K562 (cell line): ENCODE results near the gene ZNF234. TPM values are rescaled to one million over a fixed set of nuclear protein-coding genes. Genes with fewer than 3 reads are reported as not detected.

Experiments
- CREM ChIP-seq: IDR thresholded peaks from 2 replicates; pipeline ENCODE4 v1.6.1; 2014; ENCODE audit warnings: antibody characterized with exemption, low read depth
- HNRNPUL1 ChIP-seq: fragments of 200-400 bp; formaldehyde crosslinking; IDR thresholded peaks from 2 replicates; pipeline ENCODE4 v1.6.1; 2017; ENCODE audit warnings: low read length
- NUFIP1 ChIP-seq: fragments of 450-650 bp; IDR thresholded peaks from 2 replicates; pipeline ENCODE4 v1.6.1; 2018; ENCODE audit not compliant: partially characterized antibody
- RHOXF2B ChIP-seq: fragments of 250-450 bp; sonication (Bioruptor Pico); conservative IDR thresholded peaks from 2 replicates; pipeline ENCODE4 v1.5.1; 2021
- ZBTB26 ChIP-seq: fragments of 450-650 bp; formaldehyde crosslinking; IDR thresholded peaks from 2 replicates; pipeline ENCODE4 v1.4.0; 2022; ENCODE audit warnings: missing genetic modification characterization
- polyA plus RNA-seq, 8 experiments: library from polyadenylated mRNA; depleted of rRNA in 4 of 8; stranded (reverse) in 5 of 8; unstranded in 3 of 8; fragments of >200 nt; fragmentation: Nextera tagmentation in 2 of 8; fragmentation: Illumina TruSeq in 1 of 8; extraction: Ambion mirVana in 2 of 8; extraction: Trizol in 1 of 8; gene quantifications; 2 replicates each; pipeline versions ENCODE4 v1.2.1 to v1.2.3, GENCODE V29; 2011 to 2014; ENCODE audit warnings: inconsistent platforms in 1 of 8, missing spikeins in 1 of 8
- total RNA-seq, 7 experiments: library from RNA; depleted of rRNA in 6 of 7; stranded (reverse); fragments of >200 nt in 6 of 7; fragmentation: Illumina TruSeq in 2 of 7; extraction: Trizol in 2 of 7; gene quantifications; 2 replicates each; pipeline versions ENCODE4 v1.2.1 to v1.2.3, GENCODE V29; 2011 to 2021; ENCODE audit warnings: low replicate concordance in 1 of 7
- TF ChIP-seq, protein P1 (sequence below): sonication (generic); formaldehyde crosslinking; IDR thresholded peaks from 2 replicates; pipeline ENCODE4 v1.8.1; 2023; ENCODE audit warnings: mild to moderate bottlenecking, missing genetic modification reagents
- TF ChIP-seq, protein P2 (sequence below): sonication (generic); formaldehyde crosslinking; IDR thresholded peaks from 2 replicates; pipeline ENCODE4 v1.8.0; 2023; ENCODE audit warnings: mild to moderate bottlenecking, missing genetic modification reagents

The ZNF234 gene
- total and polyA plus RNA-seq, 9 of the 15 experiments (the other 6 are each of a cell fraction or from before 2014, with no cell fraction given): 0.82 to 2.9 (median 1.5) TPM

DNA sequence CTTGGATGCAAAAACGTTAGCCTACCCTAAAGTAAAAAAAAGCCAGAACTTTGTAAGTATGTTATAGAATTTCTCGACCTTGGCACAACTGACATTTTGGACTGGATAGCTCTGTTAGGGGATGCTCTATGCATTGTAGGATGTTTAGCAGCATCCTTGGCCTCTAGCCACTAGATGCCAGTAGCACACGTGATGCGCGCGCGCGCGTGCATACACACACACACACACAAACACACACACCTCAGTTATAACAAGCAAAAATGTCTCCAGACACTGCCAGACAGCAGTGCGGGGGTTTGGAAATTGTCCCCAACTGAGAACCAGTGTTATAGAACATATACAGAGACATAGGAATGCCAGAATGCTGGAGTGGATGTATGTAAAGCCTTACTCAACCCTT lies 40.8 kb downstream of the ZNF234 start (continued):
- TF ChIP-seq, protein P1, sequence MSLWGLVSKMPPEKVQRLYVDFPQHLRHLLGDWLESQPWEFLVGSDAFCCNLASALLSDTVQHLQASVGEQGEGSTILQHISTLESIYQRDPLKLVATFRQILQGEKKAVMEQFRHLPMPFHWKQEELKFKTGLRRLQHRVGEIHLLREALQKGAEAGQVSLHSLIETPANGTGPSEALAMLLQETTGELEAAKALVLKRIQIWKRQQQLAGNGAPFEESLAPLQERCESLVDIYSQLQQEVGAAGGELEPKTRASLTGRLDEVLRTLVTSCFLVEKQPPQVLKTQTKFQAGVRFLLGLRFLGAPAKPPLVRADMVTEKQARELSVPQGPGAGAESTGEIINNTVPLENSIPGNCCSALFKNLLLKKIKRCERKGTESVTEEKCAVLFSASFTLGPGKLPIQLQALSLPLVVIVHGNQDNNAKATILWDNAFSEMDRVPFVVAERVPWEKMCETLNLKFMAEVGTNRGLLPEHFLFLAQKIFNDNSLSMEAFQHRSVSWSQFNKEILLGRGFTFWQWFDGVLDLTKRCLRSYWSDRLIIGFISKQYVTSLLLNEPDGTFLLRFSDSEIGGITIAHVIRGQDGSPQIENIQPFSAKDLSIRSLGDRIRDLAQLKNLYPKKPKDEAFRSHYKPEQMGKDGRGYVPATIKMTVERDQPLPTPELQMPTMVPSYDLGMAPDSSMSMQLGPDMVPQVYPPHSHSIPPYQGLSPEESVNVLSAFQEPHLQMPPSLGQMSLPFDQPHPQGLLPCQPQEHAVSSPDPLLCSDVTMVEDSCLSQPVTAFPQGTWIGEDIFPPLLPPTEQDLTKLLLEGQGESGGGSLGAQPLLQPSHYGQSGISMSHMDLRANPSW (CRISPR knock-in tag): no peak
- TF ChIP-seq RHOXF2B (CRISPR knock-in tag) (no peak), CREM (no peak), ZBTB26 (CRISPR knock-in tag) (no peak), NUFIP1 (no peak), HNRNPUL1 (no peak)
- TF ChIP-seq, protein P2, sequence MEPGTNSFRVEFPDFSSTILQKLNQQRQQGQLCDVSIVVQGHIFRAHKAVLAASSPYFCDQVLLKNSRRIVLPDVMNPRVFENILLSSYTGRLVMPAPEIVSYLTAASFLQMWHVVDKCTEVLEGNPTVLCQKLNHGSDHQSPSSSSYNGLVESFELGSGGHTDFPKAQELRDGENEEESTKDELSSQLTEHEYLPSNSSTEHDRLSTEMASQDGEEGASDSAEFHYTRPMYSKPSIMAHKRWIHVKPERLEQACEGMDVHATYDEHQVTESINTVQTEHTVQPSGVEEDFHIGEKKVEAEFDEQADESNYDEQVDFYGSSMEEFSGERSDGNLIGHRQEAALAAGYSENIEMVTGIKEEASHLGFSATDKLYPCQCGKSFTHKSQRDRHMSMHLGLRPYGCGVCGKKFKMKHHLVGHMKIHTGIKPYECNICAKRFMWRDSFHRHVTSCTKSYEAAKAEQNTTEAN (CRISPR knock-in tag): no peak
